Nephron (organoid): ENCODE measurements around the gene KHK.
"Not testable (repeated sequence)": the region's sequence is repeated elsewhere in the genome, so short reads cannot be mapped to it uniquely, and the experiment has no call there.

Experiments used
- H3K27ac Mint-ChIP-seq, 3 experiments: 2 replicates each; pipeline ENCODE4 v1.8.0; 2020; ENCODE audit warnings: mixed read lengths in 3 of 3, mild to moderate bottlenecking in 2 of 3, moderate library complexity in 1 of 3
- H3K27me3 Mint-ChIP-seq: 2 replicates; pipeline ENCODE4 v1.8.0; 2021; ENCODE audit warnings: low read depth, mild to moderate bottlenecking, moderate library complexity, mixed read lengths
- H3K36me3 Mint-ChIP-seq: 2 replicates; pipeline ENCODE4 v1.8.0; 2020; ENCODE audit warnings: low read depth, mixed read lengths
- H3K4me1 Mint-ChIP-seq: 2 replicates; pipeline ENCODE4 v1.8.0; 2020; ENCODE audit warnings: mixed read lengths
- H3K4me3 Mint-ChIP-seq, 3 experiments: 2 replicates each; pipeline ENCODE4 v1.8.0; 2020; ENCODE audit warnings: mild to moderate bottlenecking in 3 of 3, mixed read lengths in 3 of 3, moderate library complexity in 2 of 3
- H3K9me3 Mint-ChIP-seq: 2 replicates; pipeline ENCODE4 v1.8.0; 2020; ENCODE audit warnings: mixed read lengths
- CTCF ChIP-seq, 3 experiments: fragments of 200-600 bp; sonication (generic); IDR thresholded peaks; one replicate each; pipeline ENCODE4 v1.5.0; 2021; ENCODE audit warnings: antibody characterized with exemption in 3 of 3; ENCODE audit not compliant: unreplicated experiment in 3 of 3

Gene KHK

GRCh38 chr2:27117995-27118524 lies 31.5 kb downstream of the KHK start:
- Mint-ChIP-seq H3K36me3 (no peaks in the 10 kb centered on the region), H3K4me1 (peaks cover 3% of the 10 kb centered on the region), H3K9me3 (peaks cover 2% of the 10 kb centered on the region), H3K27me3 (peaks cover 75% of the 10 kb centered on the region), H3K27ac (no peak overlapping the region), H3K4me3 (peak overlapping the region; percentile 58 to 70 (median 61))
- no peak for TF ChIP-seq CTCF (IDR thresholded peaks at IDR 0.05; ENCODE audit: unreplicated experiment in 3 of 3)

- no peak within 1 kb of the TSS for H3K27ac Mint-ChIP-seq
- no peak for TF ChIP-seq CTCF (IDR thresholded peaks at IDR 0.05; ENCODE audit: unreplicated experiment in 3 of 3)
- H3K4me3 Mint-ChIP-seq, result peak within 1 kb of the TSS; percentile 76 to 87 (median 80)
- peaks cover 77% of the 10 kb centered on the region for H3K27me3 Mint-ChIP-seq
- no peaks in the 10 kb centered on the region for H3K36me3 Mint-ChIP-seq
- H3K4me1 Mint-ChIP-seq, result peaks cover 6% of the 10 kb centered on the region
- peaks cover 2% of the 10 kb centered on the region for H3K9me3 Mint-ChIP-seq
These were observed 32.2 kb downstream of the KHK start, which contains the start of gene CGREF1 for GRCh38 chr2:27118525-27119329. Gene CGREF1, minus strand, starts transcription at chr2:27119128. Its CDS starts 14,762 bp downstream, at chr2:27104366.

- not testable (repeated sequence) for H3K27ac Mint-ChIP-seq, H3K9me3 Mint-ChIP-seq, H3K4me1 Mint-ChIP-seq, H3K36me3 Mint-ChIP-seq
- Mint-ChIP-seq H3K27me3 (peaks cover 75% of the 10 kb centered on the region), H3K4me3 (peak overlapping the region; percentile 76 to 87 (median 80))
These were observed 32.7 kb downstream of the KHK start for GRCh38 chr2:27119330-27119670.

- Mint-ChIP-seq H3K27me3 (peaks cover 61% of the 10 kb centered on the region), H3K36me3 (no peaks in the 10 kb centered on the region), H3K27ac (no peak overlapping the region), H3K4me1 (peaks cover 6% of the 10 kb centered on the region), H3K9me3 (peaks cover 2% of the 10 kb centered on the region), H3K4me3 (peak overlapping the region; percentile 43 to 87 (median 48))
- TF ChIP-seq CTCF (IDR thresholded peaks at IDR 0.05; ENCODE audit: unreplicated experiment in 3 of 3), result no peak
These were observed 35.3 kb downstream of the KHK start for GRCh38 chr2:27121906-27122305.

GRCh38 chr2:27122791-27123190 lies 36.2 kb downstream of the KHK start:
- no peak for TF ChIP-seq CTCF (IDR thresholded peaks at IDR 0.05; ENCODE audit: unreplicated experiment in 3 of 3)
- H3K4me1 Mint-ChIP-seq, result peaks cover 6% of the 10 kb centered on the region
- no peaks in the 10 kb centered on the region for H3K36me3 Mint-ChIP-seq
- H3K27me3 Mint-ChIP-seq, result peaks cover 52% of the 10 kb centered on the region
- H3K9me3 Mint-ChIP-seq, result peaks cover 2% of the 10 kb centered on the region
- H3K4me3 Mint-ChIP-seq, result peak overlapping the region; percentile 86 to 89 (median 87)
- H3K27ac Mint-ChIP-seq, result peak overlapping the region in 1 of 3 experiments; percentile 20

- Mint-ChIP-seq H3K4me1 (peaks cover 6% of the 10 kb centered on the region), H3K27me3 (peaks cover 45% of the 10 kb centered on the region), H3K36me3 (no peaks in the 10 kb centered on the region), H3K4me3 (peak within 1 kb of the TSS; percentile 86 to 89 (median 87)), H3K9me3 (peaks cover 2% of the 10 kb centered on the region), H3K27ac (peak within 1 kb of the TSS in 2 of 3 experiments; percentile 0 to 20)
- TF ChIP-seq CTCF (IDR thresholded peaks at IDR 0.05; ENCODE audit: unreplicated experiment in 3 of 3), result no peak
These were observed 37.0 kb downstream of the KHK start, which contains the start of gene ABHD1 for GRCh38 chr2:27123302-27124150. Gene ABHD1, plus strand, starts transcription at chr2:27123815. Its CDS starts 134 bp downstream, at chr2:27123949.
